HepG2 (cell line): ENCODE data around the gene GALR2. TPM values are rescaled to one million over a fixed set of nuclear protein-coding genes. Genes with fewer than 3 reads are reported as not detected.

Source experiments
- CAMTA2 ChIP-seq: sonication (generic); formaldehyde crosslinking; IDR thresholded peaks from 2 replicates; pipeline ENCODE4 v1.4.0; 2020; ENCODE audit warnings: mild to moderate bottlenecking, missing genetic modification reagents, borderline replicate concordance
- ERF ChIP-seq: IDR thresholded peaks from 2 replicates; pipeline ENCODE4 v1.6.1; 2018; ENCODE audit warnings: missing biosample characterization, missing genetic modification reagents
- FOXP4 ChIP-seq: sonication (generic); formaldehyde crosslinking; IDR thresholded peaks from 2 replicates; pipeline ENCODE4 v1.4.0; 2020; ENCODE audit warnings: missing genetic modification reagents
- GMEB1 ChIP-seq: sonication (generic); formaldehyde crosslinking; IDR thresholded peaks from 2 replicates; pipeline ENCODE4 v1.5.1; 2020; ENCODE audit warnings: missing genetic modification reagents, mild to moderate bottlenecking, borderline replicate concordance
- HMGXB4 ChIP-seq, 2 experiments: sonication (generic) in 1 of 2; formaldehyde crosslinking in 1 of 2; IDR thresholded peaks; 2 replicates each; pipeline versions ENCODE4 v1.4.0 to v1.6.1; 2018 to 2020; ENCODE audit warnings: missing genetic modification reagents in 2 of 2, borderline replicate concordance in 1 of 2, low read depth in 1 of 2, mild to moderate bottlenecking in 1 of 2, missing biosample characterization in 1 of 2
- IRF1 ChIP-seq: sonication (generic); formaldehyde crosslinking; IDR thresholded peaks from 2 replicates; pipeline ENCODE4 v1.4.0; 2020; ENCODE audit warnings: low read depth, mild to moderate bottlenecking, missing genetic modification reagents
- ISL2 ChIP-seq: sonication (generic); formaldehyde crosslinking; IDR thresholded peaks from 2 replicates; pipeline ENCODE4 v1.5.0; 2020; ENCODE audit warnings: missing genetic modification reagents
- KMT2B ChIP-seq: IDR thresholded peaks from 2 replicates; pipeline ENCODE4 v1.6.1; 2016; ENCODE audit warnings: missing genetic modification reagents, missing compliant biosample characterization
- MIER2 ChIP-seq: IDR thresholded peaks from 2 replicates; pipeline ENCODE4 v1.6.1; 2016; ENCODE audit warnings: missing biosample characterization, missing genetic modification reagents
- MIER3 ChIP-seq: IDR thresholded peaks from 2 replicates; pipeline ENCODE4 v1.6.1; 2016; ENCODE audit warnings: missing compliant biosample characterization, borderline replicate concordance
- PITX1 ChIP-seq: sonication (generic); formaldehyde crosslinking; IDR thresholded peaks from 2 replicates; pipeline ENCODE4 v1.5.1; 2020; ENCODE audit warnings: mild to moderate bottlenecking, missing genetic modification reagents
- SNRNP70 ChIP-seq: fragments of 200-400 bp; formaldehyde crosslinking; IDR thresholded peaks from 2 replicates; pipeline ENCODE4 v1.6.1; 2017; ENCODE audit warnings: mild to moderate bottlenecking, low read depth, low read length, moderate library complexity
- YEATS4 ChIP-seq: sonication (generic); formaldehyde crosslinking; IDR thresholded peaks from 2 replicates; pipeline ENCODE4 v1.4.0; 2020; ENCODE audit warnings: missing genetic modification reagents, borderline replicate concordance
- ZNF281 ChIP-seq: sonication (generic); formaldehyde crosslinking; IDR thresholded peaks from 2 replicates; pipeline ENCODE4 v1.4.0; 2020; ENCODE audit warnings: missing genetic modification reagents, borderline replicate concordance
- ZNF333 ChIP-seq: sonication (generic); formaldehyde crosslinking; IDR thresholded peaks from 2 replicates; pipeline ENCODE4 v1.4.0; 2020; ENCODE audit warnings: mild to moderate bottlenecking, missing genetic modification reagents, borderline replicate concordance
- ZNF556 ChIP-seq: sonication (generic); formaldehyde crosslinking; IDR thresholded peaks from 2 replicates; pipeline ENCODE4 v1.4.0; 2020; ENCODE audit warnings: mild to moderate bottlenecking, missing genetic modification reagents, borderline replicate concordance
- ZNF629 ChIP-seq: sonication (generic); formaldehyde crosslinking; conservative IDR thresholded peaks from 2 replicates; pipeline ENCODE4 v1.5.0; 2020; ENCODE audit warnings: missing genetic modification reagents
- ZNF720 ChIP-seq: sonication (generic); formaldehyde crosslinking; IDR thresholded peaks from 2 replicates; pipeline ENCODE4 v1.4.0; 2020; ENCODE audit warnings: missing genetic modification reagents
- polyA plus RNA-seq, 8 experiments: library from polyadenylated mRNA; depleted of rRNA in 3 of 8; stranded (reverse) in 7 of 8; unstranded in 1 of 8; fragments of >200 nt; fragmentation: Illumina TruSeq in 4 of 8; extraction: Trizol in 4 of 8; gene quantifications; 2 replicates each; pipeline versions ENCODE4 v1.2.1 to v1.2.3, GENCODE V29; 2011 to 2016; ENCODE audit warnings: low read depth in 4 of 8, missing spikeins in 1 of 8, mixed read lengths in 1 of 8; ENCODE audit not compliant: insufficient read depth in 1 of 8
- total RNA-seq, 5 experiments: library from RNA; depleted of rRNA; stranded (reverse); fragments of >200 nt; fragmentation: Illumina TruSeq; extraction: Trizol; gene quantifications; 2 replicates each; pipeline ENCODE4 v1.2.3, GENCODE V29; 2016; ENCODE audit warnings: low read depth in 1 of 5

Gene GALR2
- total and polyA plus RNA-seq, 2 of the 13 experiments (the other 11 are each of a cell fraction or from before 2014, with no cell fraction given), result 0.48 to 0.58 TPM

- TF ChIP-seq FOXP4 (CRISPR knock-in tag), result peak; percentile 48
- peak; percentile 79 for TF ChIP-seq PITX1
- peak; percentile 59; the same call in 1 of the 2 replicates for TF ChIP-seq ZNF281 (CRISPR knock-in tag)
- TF ChIP-seq GMEB1, result peak; percentile 86
- TF ChIP-seq MIER3, result peak; percentile 97
- peak; percentile 79 for TF ChIP-seq YEATS4 (CRISPR knock-in tag)
- TF ChIP-seq ZNF556 (CRISPR knock-in tag), result peak; percentile 99
- TF ChIP-seq KMT2B, result peak; percentile 91
- TF ChIP-seq ISL2 (CRISPR knock-in tag), result peak; percentile 70
- peak; percentile 91 to 97 for TF ChIP-seq HMGXB4 (CRISPR knock-in tag; IDR thresholded peaks at IDR 0.05; ENCODE audit: borderline replicate concordance in 1 of 2, low read depth in 1 of 2)
- TF ChIP-seq CAMTA2 (CRISPR knock-in tag), result peak; percentile 90; the same call in 1 of the 2 replicates
- TF ChIP-seq IRF1 (CRISPR knock-in tag), result peak; percentile 92
- no peak for TF ChIP-seq ZNF333 (CRISPR knock-in tag)
- 0 out of 2 replicates have a peak, but pooled peaks have one; percentile 28 for TF ChIP-seq ZNF629 (CRISPR knock-in tag)
- TF ChIP-seq SNRNP70, result no peak
- TF ChIP-seq MIER2 (CRISPR knock-in tag), result no peak
- TF ChIP-seq ERF (CRISPR knock-in tag), result peak; percentile 92; the same call in 1 of the 2 replicates
- no peak for TF ChIP-seq ZNF720 (CRISPR knock-in tag)
These were observed 2.3 kb upstream of the GALR2 start, which contains the start of gene SRP68 (continued) for GRCh38 chr17:76072148-76072858.
